HFFc6 (cell line): ENCODE results near the gene CRYM. TPM values are rescaled to one million over a fixed set of nuclear protein-coding genes. Genes with fewer than 3 reads are reported as not detected.
A peak's percentile ranks its signal among the peaks of the same experiment; 100 is the strongest.
"Not testable (repeated sequence)": the region's sequence is repeated elsewhere in the genome, so short reads cannot be mapped to it uniquely, and the experiment has no call there.

Experiments
- DNase-seq: peaks from one replicate; pipeline ENCODE4 v3.0.0-alpha.2; 2018
- H3K27ac Mint-ChIP-seq: 2 replicates; pipeline ENCODE4 v1.8.0; 2020; ENCODE audit warnings: mild to moderate bottlenecking, mixed read lengths
- H3K27me3 Mint-ChIP-seq: 2 replicates; pipeline ENCODE4 v1.8.0; 2021; ENCODE audit warnings: mild to moderate bottlenecking, moderate library complexity, mixed read lengths; ENCODE audit not compliant: insufficient read depth
- H3K36me3 Mint-ChIP-seq: 2 replicates; pipeline ENCODE4 v1.8.0; 2021; ENCODE audit warnings: low read depth, mixed read lengths
- H3K4me1 Mint-ChIP-seq: 2 replicates; pipeline ENCODE4 v1.8.0; 2020; ENCODE audit warnings: low read depth, mixed read lengths
- H3K4me3 Mint-ChIP-seq: 2 replicates; pipeline ENCODE4 v1.8.0; 2020; ENCODE audit warnings: mild to moderate bottlenecking, moderate library complexity, mixed read lengths
- H3K9me3 Mint-ChIP-seq: 2 replicates; pipeline ENCODE4 v1.8.0; 2020; ENCODE audit warnings: mild to moderate bottlenecking, mixed read lengths
- CTCF ChIP-seq: fragments of 200-600 bp; sonication (generic); IDR thresholded peaks from 2 replicates; pipeline ENCODE4 v1.5.0; 2021; ENCODE audit warnings: antibody characterized with exemption, mild to moderate bottlenecking
- total RNA-seq, 6 experiments: library from RNA; stranded (reverse); fragmentation: NEBNext Ultra II Directional; extraction: Animal tissue kit (Norgen Biotek cat#: 25700); gene quantifications; 2 replicates in 1 of 6; 3 replicates in 5 of 6; pipeline ENCODE4 v1.2.3, GENCODE V29; 2021

The CRYM gene
- total RNA-seq, 6 experiments from 2014 or later: not detected

GRCh38 chr16:21301168-21301894, 23.2 kb upstream of the CRYM start:
- peak overlapping the region; percentile 92 for H3K4me3 Mint-ChIP-seq
- H3K36me3 Mint-ChIP-seq: no peaks in the 10 kb centered on the region
- H3K4me1 Mint-ChIP-seq: peaks cover 40% of the 10 kb centered on the region
- H3K9me3 Mint-ChIP-seq: no peaks in the 10 kb centered on the region
- peak; percentile 57 for DNase-seq
- H3K27ac Mint-ChIP-seq: peak overlapping the region; percentile 89
- H3K27me3 Mint-ChIP-seq: no peaks in the 10 kb centered on the region
- peak; percentile 64 for TF ChIP-seq CTCF

GRCh38 chr16:21300309-21301167, 22.4 kb upstream of the CRYM start:
- Mint-ChIP-seq H3K36me3 (no peaks in the 10 kb centered on the region), H3K27ac (peak overlapping the region; percentile 89), H3K9me3 (no peaks in the 10 kb centered on the region), H3K4me3 (peak overlapping the region; percentile 92), H3K4me1 (peaks cover 48% of the 10 kb centered on the region), H3K27me3 (no peaks in the 10 kb centered on the region)
- peak; percentile 88 for TF ChIP-seq CTCF
- peak; percentile 100 for DNase-seq

DNA sequence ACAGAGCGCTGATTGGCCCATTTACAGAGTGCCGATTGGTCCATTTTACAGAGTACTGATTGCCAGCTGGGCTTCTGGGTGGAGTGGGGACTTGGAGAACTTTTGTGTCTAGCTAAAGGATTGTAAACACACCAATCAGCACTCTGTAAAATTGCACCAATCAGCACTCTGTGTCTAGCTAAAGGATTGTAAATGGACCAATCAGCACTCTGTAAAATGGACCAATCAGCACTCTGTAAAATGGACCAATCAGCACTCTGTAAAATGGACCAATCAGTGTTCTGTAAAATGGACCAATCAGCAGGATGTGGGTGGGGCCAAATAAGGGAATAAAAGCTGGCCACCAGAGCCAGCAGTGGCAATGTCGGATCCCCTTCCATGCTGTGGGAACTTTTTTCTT, 11.7 kb upstream of the CRYM start:
- not testable (repeated sequence) for H3K4me1 Mint-ChIP-seq, H3K27ac Mint-ChIP-seq, DNase-seq, H3K9me3 Mint-ChIP-seq, H3K4me3 Mint-ChIP-seq, H3K36me3 Mint-ChIP-seq
- peaks cover 11% of the 10 kb centered on the region for H3K27me3 Mint-ChIP-seq

GRCh38 chr16:21285314-21285713, 7.2 kb upstream of the CRYM start:
- Mint-ChIP-seq H3K4me3 (no peak overlapping the region), H3K4me1 (peaks cover 8% of the 10 kb centered on the region; the same call in 1 of the 2 replicates), H3K27ac (no peak overlapping the region), H3K36me3 (no peaks in the 10 kb centered on the region; the same call in 1 of the 2 replicates), H3K9me3 (peaks cover 6% of the 10 kb centered on the region), H3K27me3 (peaks cover 16% of the 10 kb centered on the region)
- TF ChIP-seq CTCF: no peak
- DNase-seq: no peak

- Mint-ChIP-seq H3K27ac (no peak overlapping the region), H3K27me3 (peaks cover 23% of the 10 kb centered on the region), H3K4me3 (peak overlapping the region; percentile 69), H3K4me1 (peaks cover 8% of the 10 kb centered on the region; the same call in 1 of the 2 replicates), H3K9me3 (peaks cover 6% of the 10 kb centered on the region; the same call in 1 of the 2 replicates), H3K36me3 (no peaks in the 10 kb centered on the region)
- no peak for TF ChIP-seq CTCF
- DNase-seq: no peak
Observed at GRCh38 chr16:21284414-21284813, 6.3 kb upstream of the CRYM start.
